Activated CD4-positive, alpha-beta T cell treated with anti-CD3 and anti-CD28 coated beads for 36 hours (primary cell): ENCODE data around the gene HOXD9. TPM values are rescaled to one million over a fixed set of nuclear protein-coding genes. Genes with fewer than 3 reads are reported as not detected.
A peak's percentile ranks its signal among the peaks of the same experiment; 100 is the strongest.

ENCODE experiments used
- ATAC-seq: fragments of 200-7000 bp; cut with Tn5 transposase; one replicate; pipeline ENCODE4 v1.10.0; 2021; ENCODE audit warnings: mild to moderate bottlenecking, moderate library complexity
- CTCF ChIA-PET: fragments of 350-600 bp; sonication (Branson Sonifier 250); formaldehyde crosslinking; loops from one replicate; lab custom pipeline; 2021; ENCODE audit warnings: antibody characterized with exemption; lab: Charles Lee
- POLR2A ChIA-PET: fragments of 350-600 bp; sonication (Branson Sonifier 250); formaldehyde crosslinking; loops from one replicate; lab custom pipeline; 2021; ENCODE audit warnings: antibody characterized with exemption, inconsistent platforms; lab: Charles Lee
- DNase-seq: peaks from one replicate; pipeline ENCODE4 v3.0.0-alpha.2; 2020
- H3K27ac Mint-ChIP-seq: one replicate; pipeline ENCODE4 v1.8.0; 2021; ENCODE audit warnings: mixed read lengths
- H3K27me3 Mint-ChIP-seq: one replicate; pipeline ENCODE4 v1.8.0; 2021; ENCODE audit warnings: mixed read lengths
- H3K36me3 Mint-ChIP-seq: one replicate; pipeline ENCODE4 v1.8.0; 2021; ENCODE audit warnings: low read depth, mixed read lengths
- H3K4me1 Mint-ChIP-seq: one replicate; pipeline ENCODE4 v1.8.0; 2021; ENCODE audit warnings: mixed read lengths
- H3K4me3 Mint-ChIP-seq: one replicate; pipeline ENCODE4 v1.8.0; 2021; ENCODE audit warnings: mild to moderate bottlenecking, moderate library complexity, mixed read lengths
- H3K9me3 Mint-ChIP-seq: one replicate; pipeline ENCODE4 v1.8.0; 2021; ENCODE audit warnings: low read depth, mixed read lengths
- intact Hi-C, 2 experiments: fragments of 100-400 bp; cut with DNase I in 1 of 2; cut with micrococcal nuclease in 1 of 2; formaldehyde crosslinking; loops; one replicate each; pipeline versions ENCODE4 v1.14.2 to v1.15.1; 2022 to 2024; cut with DNase I, micrococcal nuclease
- total RNA-seq, 2 experiments: library from RNA; stranded (reverse); gene quantifications; one replicate each; pipeline ENCODE4 v1.2.3, GENCODE V29; 2021

The HOXD9 gene
- not detected for total RNA-seq

DNA sequence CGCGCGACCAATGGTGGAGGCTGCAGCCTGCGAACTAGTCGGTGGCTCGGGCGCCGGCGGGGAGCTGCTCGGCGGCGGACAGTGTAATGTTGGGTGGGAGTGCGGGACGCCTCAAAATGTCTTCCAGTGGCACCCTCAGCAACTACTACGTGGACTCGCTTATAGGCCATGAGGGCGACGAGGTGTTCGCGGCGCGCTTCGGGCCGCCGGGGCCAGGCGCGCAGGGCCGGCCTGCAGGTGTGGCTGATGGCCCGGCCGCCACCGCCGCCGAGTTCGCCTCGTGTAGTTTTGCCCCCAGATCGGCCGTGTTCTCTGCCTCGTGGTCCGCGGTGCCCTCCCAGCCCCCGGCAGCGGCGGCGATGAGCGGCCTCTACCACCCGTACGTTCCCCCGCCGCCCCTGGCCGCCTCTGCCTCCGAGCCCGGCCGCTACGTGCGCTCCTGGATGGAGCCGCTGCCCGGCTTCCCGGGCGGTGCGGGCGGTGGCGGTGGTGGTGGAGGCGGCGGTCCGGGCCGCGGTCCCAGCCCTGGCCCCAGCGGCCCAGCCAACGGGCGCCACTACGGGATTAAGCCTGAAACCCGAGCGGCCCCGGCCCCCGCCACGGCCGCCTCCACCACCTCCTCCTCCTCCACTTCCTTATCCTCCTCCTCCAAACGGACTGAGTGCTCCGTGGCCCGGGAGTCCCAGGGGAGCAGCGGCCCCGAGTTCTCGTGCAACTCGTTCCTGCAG, at the start of gene HOXD9:
Gene HOXD9, plus strand, starts transcription at position 37 of the 728 bp plus-strand sequence. Its CDS starts 50 bp downstream, at position 87.
- ATAC-seq (peak; percentile 64), DNase-seq (peak; percentile 64)
- Mint-ChIP-seq H3K4me3 (peak within 1 kb of the TSS; percentile 52), H3K27me3 (peaks cover 72% of the 10 kb centered on the region), H3K9me3 (peaks cover 3% of the 10 kb centered on the region), H3K36me3 (no peaks in the 10 kb centered on the region), H3K4me1 (peaks cover 13% of the 10 kb centered on the region), H3K27ac (no peak within 1 kb of the TSS)
- POLR2A ChIA-PET, result interaction anchor here (0.7 kb wide), 1 partner anchor 49 kb away, joined by 3 read pairs; no protein-coding TSS in a partner anchor
- CTCF ChIA-PET, result interaction anchor here (0.7 to 1.2 kb wide), 4 partner anchors 9 to 529 kb away, joined by 3 to 4 read pairs (median 3); no protein-coding TSS in a partner anchor
- intact Hi-C loops, result loop anchor here (2.0 to 10.0 kb wide), 4 partner anchors 16 to 1788 kb away; partner anchors contain the start of genes EVX2 (in 2 of the 2), HOXD11 (in 1 of the 2) and SP9 (in 1 of the 2)

DNA sequence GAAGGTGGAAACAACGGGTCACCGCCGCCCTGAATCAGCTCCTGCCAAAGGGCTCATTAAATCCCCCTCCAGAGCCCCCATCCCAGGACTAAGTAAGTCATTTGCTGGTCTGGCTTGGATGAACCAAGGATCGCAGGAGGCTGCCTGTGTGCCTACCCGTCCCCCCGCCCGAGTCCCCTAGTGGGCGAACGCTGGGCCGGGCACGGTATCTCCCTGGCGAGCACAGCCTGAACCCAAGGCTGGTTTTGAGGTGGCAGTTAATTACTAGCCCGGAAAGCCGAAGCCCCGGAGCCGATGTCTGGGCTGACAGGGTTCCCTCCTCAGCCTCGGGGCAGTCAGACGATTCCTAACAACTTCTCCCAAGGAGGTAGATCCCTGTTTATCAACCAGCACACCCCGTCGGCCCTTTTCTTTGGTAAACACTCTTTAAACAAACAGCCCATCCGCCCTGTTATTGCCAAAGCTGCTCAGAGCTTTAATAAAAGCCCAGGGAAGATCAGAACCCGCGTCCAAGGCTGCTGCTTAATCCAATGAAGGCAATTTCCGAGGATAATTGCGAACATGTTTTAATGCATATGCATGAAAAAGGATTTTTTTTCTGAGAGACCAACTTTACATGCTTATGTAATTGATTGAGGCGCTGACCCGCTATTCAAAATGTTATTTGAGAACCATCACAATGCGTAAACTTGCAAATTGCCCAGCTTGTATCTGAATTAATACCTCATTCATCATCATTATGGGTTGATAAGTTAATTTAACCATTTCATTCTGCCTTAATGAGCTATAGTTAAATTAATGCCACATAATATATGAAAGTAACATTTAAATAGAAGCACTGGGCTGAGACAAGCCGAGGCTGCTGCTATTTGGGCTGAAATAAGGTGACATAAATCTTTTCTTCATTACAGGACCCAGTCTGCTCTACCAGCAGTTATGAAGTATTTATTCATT, 49.3 kb upstream of the HOXD9 start:
- H3K4me1 Mint-ChIP-seq, result peaks cover 5% of the 10 kb centered on the region
- ATAC-seq (no peak), DNase-seq (no peak)
- H3K27ac Mint-ChIP-seq, result no peak overlapping the region
- H3K36me3 Mint-ChIP-seq, result no peaks in the 10 kb centered on the region
- ChIA-PET CTCF (interaction anchor here (0.8 to 1.6 kb wide), 3 partner anchors 23 to 59 kb away, joined by 4 read pairs; no protein-coding TSS in a partner anchor), POLR2A (interaction anchor here (0.6 kb wide), 1 partner anchor 49 kb away, joined by 3 read pairs; the partner anchor contains the start of gene HOXD9)
- H3K27me3 Mint-ChIP-seq, result peaks cover 75% of the 10 kb centered on the region
- H3K9me3 Mint-ChIP-seq, result peaks cover 9% of the 10 kb centered on the region
- intact Hi-C loops, result no loop called here
- H3K4me3 Mint-ChIP-seq, result no peak overlapping the region

- H3K27ac Mint-ChIP-seq, result no peak overlapping the region
- ChIA-PET POLR2A (no interaction called here), CTCF (interaction anchor here (0.8 to 2.0 kb wide), 2 partner anchors 11 to 51 kb away, joined by 3 to 9 read pairs; no protein-coding TSS in a partner anchor)
- H3K4me1 Mint-ChIP-seq, result peaks cover 7% of the 10 kb centered on the region
- intact Hi-C loops, result loop anchor here in 1 of 2 experiments (5.0 kb wide), 1 partner anchor 37 kb away; no protein-coding TSS in a partner anchor
- H3K9me3 Mint-ChIP-seq, result peaks cover 9% of the 10 kb centered on the region
- peaks cover 72% of the 10 kb centered on the region for H3K27me3 Mint-ChIP-seq
- H3K4me3 Mint-ChIP-seq, result no peak overlapping the region
- peaks cover 3% of the 10 kb centered on the region for H3K36me3 Mint-ChIP-seq
- ATAC-seq (no peak), DNase-seq (no peak)
Observed at GRCh38 chr2:176074919-176075425, 47.5 kb upstream of the HOXD9 start.

DNA sequence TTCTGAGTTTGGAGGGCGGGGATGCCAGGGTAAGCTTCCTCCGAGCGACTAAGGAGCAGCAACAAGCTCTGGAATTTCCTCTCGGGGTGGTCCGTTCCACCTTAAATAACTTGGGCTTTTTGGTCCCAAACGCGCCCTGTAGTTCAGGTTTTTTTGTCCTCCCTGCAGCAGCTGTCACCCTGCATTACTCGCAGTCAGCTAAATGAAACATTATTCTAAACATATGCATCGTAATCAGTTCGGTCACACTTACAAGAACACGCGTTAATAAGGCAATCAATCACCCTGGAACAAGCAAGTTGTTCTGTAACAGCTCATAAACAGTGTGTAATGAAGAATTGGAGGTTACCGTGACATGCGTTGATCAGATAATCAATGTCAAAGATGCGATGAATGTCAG, 47.0 kb upstream of the HOXD9 start:
- Mint-ChIP-seq H3K4me1 (peaks cover 7% of the 10 kb centered on the region), H3K9me3 (peaks cover 9% of the 10 kb centered on the region), H3K27me3 (peaks cover 67% of the 10 kb centered on the region), H3K36me3 (peaks cover 3% of the 10 kb centered on the region), H3K27ac (no peak overlapping the region), H3K4me3 (no peak overlapping the region)
- ChIA-PET CTCF (interaction anchor here (0.8 to 2.0 kb wide), 2 partner anchors 11 to 51 kb away, joined by 3 to 9 read pairs; no protein-coding TSS in a partner anchor), POLR2A (no interaction called here)
- intact Hi-C loops, result loop anchor here in 1 of 2 experiments (5.0 kb wide), 1 partner anchor 37 kb away; no protein-coding TSS in a partner anchor
- no peak for ATAC-seq
- no peak for DNase-seq

- intact Hi-C loops, result loop anchor here in 1 of 2 experiments (5.0 kb wide), 1 partner anchor 36 kb away; no protein-coding TSS in a partner anchor
- Mint-ChIP-seq H3K27me3 (peaks cover 67% of the 10 kb centered on the region), H3K27ac (no peak overlapping the region), H3K9me3 (peaks cover 9% of the 10 kb centered on the region), H3K4me1 (peaks cover 8% of the 10 kb centered on the region), H3K4me3 (no peak overlapping the region), H3K36me3 (peaks cover 6% of the 10 kb centered on the region)
- DNase-seq (no peak), ATAC-seq (no peak)
- CTCF ChIA-PET, result interaction anchor here (0.8 to 2.0 kb wide), 2 partner anchors 12 to 50 kb away, joined by 3 to 9 read pairs; no protein-coding TSS in a partner anchor
- POLR2A ChIA-PET, result no interaction called here
Observed at GRCh38 chr2:176076063-176076462, 46.5 kb upstream of the HOXD9 start.

DNA sequence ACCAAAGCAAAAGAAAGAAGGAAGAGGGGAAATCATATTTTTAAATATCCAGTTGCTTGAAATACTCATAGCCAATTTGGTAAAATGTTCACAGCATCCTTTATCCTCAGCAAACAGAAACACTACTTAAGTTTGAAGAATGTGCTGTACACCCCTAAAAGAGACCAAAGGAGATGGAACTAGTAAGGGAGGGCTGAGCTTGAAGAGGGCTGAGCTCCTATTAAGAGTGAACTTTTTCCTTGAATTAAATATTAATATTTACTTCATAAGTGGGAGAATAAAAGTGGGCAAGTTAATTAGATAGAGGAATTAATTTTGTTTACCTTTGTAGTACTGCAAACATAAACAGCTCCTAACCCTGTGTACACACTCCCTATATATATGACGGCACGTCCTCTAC, 45.7 kb upstream of the HOXD9 start:
- Mint-ChIP-seq H3K4me3 (no peak overlapping the region), H3K36me3 (peaks cover 9% of the 10 kb centered on the region), H3K27ac (no peak overlapping the region), H3K27me3 (peaks cover 67% of the 10 kb centered on the region), H3K9me3 (peaks cover 9% of the 10 kb centered on the region), H3K4me1 (peaks cover 13% of the 10 kb centered on the region)
- intact Hi-C loops, result loop anchor here in 1 of 2 experiments (5.0 kb wide), 1 partner anchor 36 kb away; no protein-coding TSS in a partner anchor
- ChIA-PET POLR2A (no interaction called here), CTCF (interaction anchor here (1.2 to 1.5 kb wide), 2 partner anchors 17 to 50 kb away, joined by 5 read pairs; no protein-coding TSS in a partner anchor)
- no peak for ATAC-seq
- DNase-seq, result no peak

- intact Hi-C loops, result loop anchor here in 1 of 2 experiments (5.0 kb wide), 1 partner anchor 34 kb away; no protein-coding TSS in a partner anchor
- Mint-ChIP-seq H3K27me3 (peaks cover 63% of the 10 kb centered on the region), H3K27ac (peak overlapping the region; percentile 52), H3K4me1 (peaks cover 13% of the 10 kb centered on the region), H3K9me3 (peaks cover 11% of the 10 kb centered on the region), H3K36me3 (peaks cover 9% of the 10 kb centered on the region), H3K4me3 (peak overlapping the region; percentile 46)
- DNase-seq (no peak), ATAC-seq (no peak)
- CTCF ChIA-PET, result interaction anchor here (1.0 kb wide), 1 partner anchor 77 kb away, joined by 3 read pairs; the partner anchor contains the start of gene LNPK
- POLR2A ChIA-PET, result no interaction called here
Observed at GRCh38 chr2:176078541-176079284, 43.8 kb upstream of the HOXD9 start.

GRCh38 chr2:176079285-176079830, 43.2 kb upstream of the HOXD9 start:
- ATAC-seq (no peak), DNase-seq (no peak)
- H3K4me3 Mint-ChIP-seq, result peak overlapping the region; percentile 46
- peak overlapping the region; percentile 52 for H3K27ac Mint-ChIP-seq
- ChIA-PET CTCF (interaction anchor here (0.8 to 1.0 kb wide), 2 partner anchors 77 to 389 kb away, joined by 3 read pairs; partner anchors contain the start of gene LNPK), POLR2A (no interaction called here)
- H3K4me1 Mint-ChIP-seq, result peaks cover 13% of the 10 kb centered on the region
- H3K36me3 Mint-ChIP-seq, result peaks cover 9% of the 10 kb centered on the region
- H3K9me3 Mint-ChIP-seq, result peaks cover 13% of the 10 kb centered on the region
- intact Hi-C loops, result loop anchor here in 1 of 2 experiments (5.0 kb wide), 1 partner anchor 33 kb away; no protein-coding TSS in a partner anchor
- peaks cover 66% of the 10 kb centered on the region for H3K27me3 Mint-ChIP-seq

GRCh38 chr2:176079831-176080539, 42.5 kb upstream of the HOXD9 start:
- peaks cover 12% of the 10 kb centered on the region for H3K9me3 Mint-ChIP-seq
- intact Hi-C loops, result loop anchor here (5.0 to 10.0 kb wide), 4 partner anchors 32 to 1748 kb away; partner anchors contain the start of genes SP9 (in 2 of the 2) and HOXD9 (in 1 of the 2)
- peaks cover 13% of the 10 kb centered on the region for H3K4me1 Mint-ChIP-seq
- ChIA-PET POLR2A (no interaction called here), CTCF (interaction anchor here (0.8 to 1.0 kb wide), 2 partner anchors 389 to 390 kb away, joined by 3 to 5 read pairs; no protein-coding TSS in a partner anchor)
- ATAC-seq (peak; percentile 47), DNase-seq (peak; percentile 63)
- no peak overlapping the region for H3K27ac Mint-ChIP-seq
- peaks cover 9% of the 10 kb centered on the region for H3K36me3 Mint-ChIP-seq
- H3K4me3 Mint-ChIP-seq, result peak overlapping the region; percentile 46
- H3K27me3 Mint-ChIP-seq, result peaks cover 70% of the 10 kb centered on the region
